Muscle of leg (tissue), 11 donors: ENCODE results near the gene ANKH. TPM values are rescaled to one million over a fixed set of nuclear protein-coding genes. Genes with fewer than 3 reads are reported as not detected.
A peak's percentile ranks its signal among the peaks of the same experiment; 100 is the strongest.
"Not testable (repeated sequence)": the region's sequence is repeated elsewhere in the genome, so short reads cannot be mapped to it uniquely, and the experiment has no call there.

ENCODE experiments used
- DNase-seq: peaks from one replicate; pipeline ENCODE4 v3.0.0; 2013
- H3K27ac ChIP-seq: one replicate; pipeline ENCODE4 v1.5.1; 2013; ENCODE audit warnings: mild to moderate bottlenecking, low read length, control low read depth
- H3K27me3 ChIP-seq: one replicate; pipeline ENCODE4 v1.6.1; 2013; ENCODE audit warnings: low read length; ENCODE audit not compliant: control insufficient read depth, insufficient read depth
- H3K36me3 ChIP-seq: one replicate; pipeline ENCODE4 v1.6.1; 2013; ENCODE audit warnings: low read length; ENCODE audit not compliant: control insufficient read depth, insufficient read depth
- H3K4me1 ChIP-seq: one replicate; pipeline ENCODE4 v1.6.1; 2013; ENCODE audit warnings: low read length; ENCODE audit not compliant: control insufficient read depth, insufficient read depth
- H3K4me3 ChIP-seq: one replicate; pipeline ENCODE4 v1.5.1; 2013; ENCODE audit warnings: low read length, control low read depth
- H3K9me3 ChIP-seq: replicated peaks from 2 replicates; pipeline ENCODE4 v1.6.1; 2013; ENCODE audit warnings: low read depth, low read length; ENCODE audit not compliant: control insufficient read depth
- WGBS: methylation state at CpG from one replicate; pipeline ENCODE4 v1.1.5; 2013; ENCODE audit warnings: missing lambda C conversion rate; ENCODE audit not compliant: insufficient coverage; 5-methylcytosine and 5-hydroxymethylcytosine counted together
- polyA plus RNA-seq, 8 donors: library from polyadenylated mRNA; unstranded; fragments of 120-200 nt; gene quantifications; one replicate each; pipeline versions ENCODE4 v1.2.1 to v1.2.3, GENCODE V29; 2013; ENCODE audit warnings: inconsistent platforms in 1 of 8, low replicate concordance in 1 of 8; ENCODE audit not compliant: insufficient read length in 8 of 8, insufficient read depth in 1 of 8
- total RNA-seq: library from RNA; stranded (reverse); fragments of 120-200 nt; gene quantifications from one replicate; pipeline ENCODE4 v1.2.4, GENCODE V29; 2013

The ANKH gene
- total and polyA plus RNA-seq, 9 donors, result 14.8 to 22.2 (median 16.8) TPM

DNA sequence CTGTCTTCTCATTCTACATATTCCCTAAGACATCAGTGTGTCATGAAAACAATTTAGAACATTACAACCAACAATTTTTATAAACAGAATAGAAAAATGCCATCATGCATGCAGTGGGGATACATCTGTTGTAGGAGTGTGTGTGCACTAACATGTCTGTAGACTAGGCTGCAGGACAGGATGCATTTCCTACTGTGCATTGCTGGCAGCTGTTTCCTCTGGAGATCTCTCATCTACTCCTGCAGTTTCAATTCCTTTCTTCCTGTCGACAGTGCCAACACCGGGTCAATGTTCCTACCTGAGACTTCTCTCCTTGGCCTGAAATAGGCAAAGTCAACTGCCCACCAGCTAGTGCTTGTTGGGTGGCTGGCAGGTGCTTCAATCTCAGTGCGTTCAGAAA, 69.8 kb downstream of the ANKH start:
- Histone ChIP-seq H3K9me3 (no peaks in the 10 kb centered on the region), H3K4me3 (no peak overlapping the region), H3K27ac (no peak overlapping the region), H3K4me1 (no peaks in the 10 kb centered on the region), H3K36me3 (no peaks in the 10 kb centered on the region), H3K27me3 (no peaks in the 10 kb centered on the region)
- 100% methylated on average over 3 of the region's 3 CpGs for WGBS
- no peak for DNase-seq

DNA sequence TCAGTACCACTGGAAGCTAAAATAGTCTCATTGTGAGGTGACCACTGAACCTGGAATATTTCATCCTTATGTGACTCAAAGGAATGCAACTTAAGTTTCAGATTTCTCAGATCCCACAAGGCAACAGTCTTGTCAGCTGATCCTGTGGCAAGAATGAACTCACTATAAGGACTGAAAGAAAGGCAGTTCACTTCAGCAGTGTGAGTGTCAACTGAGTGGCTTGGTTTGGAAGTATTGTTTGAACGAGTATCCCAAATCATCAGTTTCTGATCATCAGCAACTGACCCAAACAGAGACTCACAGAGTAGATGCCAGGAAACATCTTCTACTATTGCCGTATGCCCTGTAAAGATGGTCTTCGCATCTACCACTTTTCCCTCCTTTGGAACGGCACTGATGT, 74.2 kb downstream of the ANKH start:
- H3K4me3 ChIP-seq, H3K36me3 ChIP-seq, H3K27me3 ChIP-seq, H3K27ac ChIP-seq, H3K9me3 ChIP-seq, H3K4me1 ChIP-seq, DNase-seq: not testable (repeated sequence)
- WGBS, result 90% methylated on average over 2 of the region's 4 CpGs

DNA sequence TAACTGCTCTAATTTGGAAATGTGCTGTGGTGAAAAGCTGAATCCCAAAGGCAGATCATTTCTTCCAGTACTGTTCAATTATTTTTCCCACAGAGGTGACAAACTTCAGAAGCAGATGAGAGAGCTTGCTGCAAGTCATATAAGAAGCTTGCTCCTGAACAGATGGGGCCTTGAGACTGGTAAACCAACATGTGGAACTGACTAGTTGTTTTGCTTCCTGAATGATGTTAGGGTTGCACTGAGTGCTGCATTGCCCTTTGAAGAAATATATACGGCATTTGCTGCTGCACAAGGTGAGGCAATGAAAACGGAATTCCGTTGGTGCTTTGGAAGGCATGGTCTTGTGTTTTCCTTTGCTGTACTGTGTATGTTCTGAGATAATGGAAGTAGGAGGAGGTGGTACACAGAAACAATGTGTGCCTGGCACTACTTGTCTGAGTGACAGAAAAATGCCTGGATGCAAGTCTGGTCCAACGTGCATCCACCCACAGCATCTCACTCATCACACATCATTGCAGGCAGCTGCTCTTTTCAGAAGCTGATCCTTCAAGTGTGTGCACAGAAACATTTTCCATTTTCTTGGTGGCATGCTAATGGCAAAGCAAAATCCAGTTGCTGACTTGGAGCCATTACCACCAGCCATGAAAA, 76.9 kb downstream of the ANKH start:
- Histone ChIP-seq H3K27ac (no peak overlapping the region), H3K27me3 (no peaks in the 10 kb centered on the region), H3K4me1 (no peaks in the 10 kb centered on the region), H3K9me3 (no peaks in the 10 kb centered on the region), H3K4me3 (no peak overlapping the region), H3K36me3 (no peaks in the 10 kb centered on the region)
- WGBS, result 73% methylated on average over 3 of the region's 4 CpGs
- DNase-seq, result no peak

DNA sequence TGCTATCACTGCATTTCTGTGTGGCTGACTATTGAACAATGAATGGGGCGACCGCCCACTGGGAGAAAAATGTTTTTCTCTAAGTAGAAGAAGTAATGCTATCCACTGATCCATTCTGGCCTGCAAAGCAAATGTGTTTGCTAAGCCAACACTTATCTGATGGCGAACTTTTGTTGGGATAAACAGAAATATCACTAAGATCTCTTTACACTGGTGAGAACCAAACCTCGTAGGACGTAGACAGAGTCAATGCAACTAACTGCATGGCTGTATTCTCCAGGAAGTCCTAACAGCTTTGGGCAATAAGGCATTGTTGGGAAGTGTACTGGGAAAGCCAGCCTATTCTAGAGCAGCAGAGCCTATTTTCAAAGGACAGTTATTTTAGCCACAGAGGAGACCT, 77.7 kb downstream of the ANKH start:
- no peaks in the 10 kb centered on the region for H3K9me3 ChIP-seq
- H3K4me1 ChIP-seq, result no peaks in the 10 kb centered on the region
- H3K4me3 ChIP-seq, result no peak overlapping the region
- no peak overlapping the region for H3K27ac ChIP-seq
- no peaks in the 10 kb centered on the region for H3K36me3 ChIP-seq
- DNase-seq, result no peak
- H3K27me3 ChIP-seq, result no peaks in the 10 kb centered on the region
- 67% methylated on average over 3 of the region's 5 CpGs for WGBS

DNA sequence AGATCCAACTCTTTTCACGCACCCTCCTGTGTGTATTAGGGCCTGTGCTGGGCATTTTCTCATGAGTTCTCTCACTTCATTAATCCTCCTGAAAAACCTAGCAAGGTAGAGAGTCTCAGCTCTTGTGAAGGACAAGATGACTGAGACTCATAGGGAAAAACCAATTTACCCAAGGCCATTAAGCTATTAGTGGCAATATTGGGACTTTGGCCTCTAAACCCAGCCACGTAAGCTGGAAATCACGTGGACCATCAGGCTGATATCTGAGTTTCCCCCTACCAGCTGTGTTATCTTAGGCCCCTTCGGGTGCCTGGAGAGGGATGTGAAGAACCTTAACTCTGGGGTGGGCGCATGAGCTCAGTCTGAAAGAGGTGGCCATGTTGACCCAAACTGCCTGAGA, 80.7 kb downstream of the ANKH start:
- Histone ChIP-seq H3K27me3 (no peaks in the 10 kb centered on the region), H3K9me3 (no peaks in the 10 kb centered on the region), H3K4me3 (no peak overlapping the region), H3K4me1 (no peaks in the 10 kb centered on the region), H3K27ac (no peak overlapping the region), H3K36me3 (no peaks in the 10 kb centered on the region)
- no peak for DNase-seq
- 100% methylated on average over 2 of the region's 5 CpGs for WGBS

DNA sequence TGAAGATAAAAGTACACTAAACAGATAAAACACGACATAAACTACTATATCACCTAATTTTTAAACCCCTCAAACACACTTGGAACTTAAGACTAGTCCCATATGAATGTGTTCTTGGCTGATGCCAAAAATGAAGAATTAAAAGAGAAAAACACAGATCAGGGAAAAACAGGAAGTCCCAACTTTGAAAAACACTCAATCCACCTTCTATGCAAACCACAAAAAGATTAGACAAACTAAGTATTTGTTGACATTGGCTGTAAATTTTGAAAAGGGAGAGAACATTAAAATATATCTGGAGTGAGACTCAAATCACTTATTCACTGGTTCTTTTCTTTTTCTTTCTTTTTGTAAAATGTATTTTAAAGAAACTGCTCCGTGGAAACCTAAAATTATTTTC, 81.4 kb downstream of the ANKH start:
- Histone ChIP-seq H3K9me3 (no peaks in the 10 kb centered on the region), H3K4me1 (no peaks in the 10 kb centered on the region), H3K27me3 (no peaks in the 10 kb centered on the region), H3K36me3 (no peaks in the 10 kb centered on the region), H3K27ac (no peak overlapping the region), H3K4me3 (no peak overlapping the region)
- WGBS, result no CpG with 5 or more reads among the region's 2 CpGs
- DNase-seq, result peak; percentile 5

DNA sequence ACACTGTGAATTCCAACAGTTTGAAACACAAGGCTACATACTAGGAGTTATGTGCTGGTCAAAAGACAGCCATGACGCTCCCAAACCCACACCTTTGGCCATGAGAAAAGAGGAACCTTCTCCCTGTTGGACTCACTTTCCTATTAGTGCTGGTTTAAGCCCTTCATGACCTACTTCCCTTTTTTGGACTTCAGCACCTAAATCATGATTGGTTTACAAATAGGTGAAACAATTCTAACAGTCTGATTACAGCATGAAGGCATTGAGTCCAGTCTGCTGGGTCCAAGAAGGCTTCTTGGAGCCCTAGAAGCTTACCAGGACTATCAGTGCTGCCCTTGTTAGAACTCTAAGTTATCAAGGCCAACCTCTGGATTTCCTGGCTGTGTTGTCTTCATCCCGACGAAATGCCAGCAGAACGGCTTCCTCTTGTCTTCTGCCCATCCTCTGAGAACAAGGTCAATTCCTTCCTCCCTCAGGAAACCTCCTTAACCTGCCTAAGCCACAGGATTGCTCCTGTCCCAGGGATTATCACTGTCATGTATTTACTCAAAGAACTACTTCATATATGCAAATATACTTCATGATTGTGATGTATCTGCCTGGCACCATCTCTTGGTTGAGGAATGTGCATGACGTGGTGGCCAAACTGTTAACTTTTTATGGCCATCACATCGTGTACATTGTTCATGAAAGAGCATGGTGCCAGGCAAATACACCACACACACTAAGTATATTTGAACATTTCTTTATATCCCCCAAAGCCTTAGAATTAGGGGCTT, 83.6 kb downstream of the ANKH start:
- WGBS, result 97% methylated on average over 4 of the region's 6 CpGs
- no peak overlapping the region for H3K27ac ChIP-seq
- peaks cover 2% of the 10 kb centered on the region for H3K9me3 ChIP-seq
- no peaks in the 10 kb centered on the region for H3K4me1 ChIP-seq
- H3K36me3 ChIP-seq, result no peaks in the 10 kb centered on the region
- no peaks in the 10 kb centered on the region for H3K27me3 ChIP-seq
- DNase-seq, result no peak
- no peak overlapping the region for H3K4me3 ChIP-seq

DNA sequence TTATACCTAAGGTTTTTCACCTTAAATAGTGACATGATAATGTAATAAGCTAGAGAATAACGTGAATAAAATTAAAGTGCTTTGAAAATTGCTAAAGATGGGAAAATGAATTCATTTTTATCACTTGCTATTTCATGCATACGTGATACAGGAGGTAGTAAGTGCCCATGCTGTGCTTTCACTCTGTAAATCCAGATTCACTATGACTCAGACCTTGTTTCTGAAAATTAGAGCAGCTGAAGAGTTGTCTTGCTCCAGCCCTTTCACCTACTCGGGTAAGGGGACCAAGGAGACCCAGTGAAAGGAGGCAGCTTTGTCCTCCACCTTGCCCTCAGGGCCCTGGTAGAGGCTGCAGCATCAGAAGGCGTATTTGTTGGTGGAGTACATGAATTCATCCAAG, 87.9 kb downstream of the ANKH start:
- peaks cover 2% of the 10 kb centered on the region for H3K9me3 ChIP-seq
- H3K27ac ChIP-seq, result no peak overlapping the region
- WGBS, result no CpG with 5 or more reads among the region's 4 CpGs
- no peaks in the 10 kb centered on the region for H3K4me1 ChIP-seq
- H3K4me3 ChIP-seq, result no peak overlapping the region
- no peak for DNase-seq
- no peaks in the 10 kb centered on the region for H3K27me3 ChIP-seq
- no peaks in the 10 kb centered on the region for H3K36me3 ChIP-seq

DNA sequence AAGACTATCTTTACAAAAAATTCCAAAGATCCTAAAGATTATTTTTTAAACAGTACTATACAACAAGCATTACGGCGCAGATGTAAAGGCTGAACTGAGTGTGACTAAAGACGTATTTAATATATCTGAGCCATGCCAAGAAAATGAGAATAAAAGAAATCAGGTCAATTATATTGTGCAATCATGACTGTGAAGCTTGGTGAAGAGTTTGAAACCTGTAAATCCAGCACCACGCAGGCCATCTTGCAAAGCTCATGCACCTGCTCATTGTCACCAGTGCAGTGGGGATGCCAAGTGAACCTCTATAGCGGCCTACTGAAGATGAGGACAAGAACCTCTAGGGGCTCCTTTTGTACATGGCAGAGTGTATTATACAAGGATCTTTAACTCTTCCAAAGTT, 89.0 kb downstream of the ANKH start:
- 33% methylated on average over 1 of the region's 5 CpGs for WGBS
- no peak for DNase-seq
- no peaks in the 10 kb centered on the region for H3K4me1 ChIP-seq

DNA sequence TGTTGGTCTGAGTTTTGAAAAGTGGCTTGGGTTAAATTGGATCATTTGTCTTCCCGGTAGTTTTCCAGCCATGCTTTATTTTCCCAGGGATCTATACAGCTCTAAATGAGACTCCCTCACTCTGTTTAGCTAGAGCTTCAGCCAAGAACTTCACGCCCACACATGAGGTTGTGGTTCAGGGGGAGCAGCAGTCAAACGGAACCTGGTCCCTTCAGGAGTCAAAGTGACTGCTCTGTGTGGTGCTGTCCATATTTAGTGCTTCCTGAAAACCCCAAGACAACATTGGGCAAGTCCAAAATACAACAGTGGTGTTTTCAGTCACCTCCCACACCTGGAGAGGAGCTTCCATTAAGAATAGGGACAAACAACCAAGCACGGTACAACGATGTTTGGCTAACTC, 90.5 kb downstream of the ANKH start:
- 20% methylated on average over 1 of the region's 5 CpGs for WGBS
- DNase-seq, result no peak
- Histone ChIP-seq H3K36me3 (no peaks in the 10 kb centered on the region), H3K4me1 (no peaks in the 10 kb centered on the region), H3K27me3 (no peaks in the 10 kb centered on the region), H3K4me3 (no peak overlapping the region), H3K27ac (no peak overlapping the region), H3K9me3 (peaks cover 2% of the 10 kb centered on the region)

More for the DNA sequence above, 89.0 kb downstream of the ANKH start:
- H3K36me3 ChIP-seq, result no peaks in the 10 kb centered on the region
- H3K4me3 ChIP-seq, result no peak overlapping the region
- peaks cover 2% of the 10 kb centered on the region for H3K9me3 ChIP-seq
- no peak overlapping the region for H3K27ac ChIP-seq
- H3K27me3 ChIP-seq, result no peaks in the 10 kb centered on the region
